Stimulated activated CD8-positive, alpha-beta memory T cell treated with anti-CD3 and anti-CD28 coated beads, Interleukin-15, amount 100 ng/mL, for 48 hours (primary cell): ENCODE measurements around the gene COX7C.
"Not testable (repeated sequence)": the region's sequence is repeated elsewhere in the genome, so short reads cannot be mapped to it uniquely, and the experiment has no call there.

Source experiments
- DNase-seq, 2 donors: peaks; one replicate each; pipeline ENCODE4 v3.0.0-alpha.2; 2020; ENCODE audit warnings: low read depth in 2 of 2

The COX7C gene, protein sequence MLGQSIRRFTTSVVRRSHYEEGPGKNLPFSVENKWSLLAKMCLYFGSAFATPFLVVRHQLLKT

DNA sequence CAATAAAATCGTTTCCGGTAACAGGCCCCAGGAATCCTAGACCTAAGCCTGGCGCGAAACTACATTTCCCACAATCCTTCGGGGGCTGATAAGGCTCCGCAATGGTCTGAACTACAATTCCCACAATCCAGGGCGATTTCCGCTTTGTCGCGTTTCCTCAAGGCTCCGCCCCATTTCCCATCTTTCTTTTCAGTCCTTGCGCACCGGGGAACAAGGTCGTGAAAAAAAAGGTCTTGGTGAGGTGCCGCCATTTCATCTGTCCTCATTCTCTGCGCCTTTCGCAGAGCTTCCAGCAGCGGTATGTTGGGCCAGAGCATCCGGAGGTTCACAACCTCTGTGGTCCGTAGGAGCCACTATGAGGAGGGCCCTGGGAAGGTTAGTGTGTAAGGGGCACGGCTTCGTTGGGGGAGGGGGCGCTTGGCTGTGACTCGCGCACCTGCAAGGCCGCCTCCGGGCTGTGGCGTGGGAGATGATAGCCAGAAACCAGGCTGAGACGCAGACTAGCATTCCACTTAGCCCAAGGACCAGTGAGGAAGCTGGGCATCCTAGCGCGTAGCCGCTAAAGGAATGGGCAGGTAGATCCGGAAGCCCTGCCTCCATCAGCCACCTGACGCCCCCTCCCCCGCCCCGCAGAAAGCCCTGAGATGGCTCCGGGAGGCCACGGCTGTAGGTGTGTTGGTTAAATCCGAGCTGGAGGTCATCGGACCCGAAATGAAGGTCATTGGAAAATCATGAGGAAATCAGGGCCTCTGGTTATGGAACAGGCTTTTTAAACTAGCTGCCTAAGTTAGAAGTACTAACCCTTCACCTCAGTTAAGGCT, at the start of gene COX7C:
TSS of gene COX7C (plus strand) at position 186 of the 821 bp plus-strand sequence. CDS start at position 301, 115 bp downstream.
- DNase-seq = peak; percentile 76 to 82

GRCh38 chr5:86569522-86570426, 48.0 kb upstream of the COX7C start:
- not testable (repeated sequence) for DNase-seq

GRCh38 chr5:86570427-86571083, 47.2 kb upstream of the COX7C start:
- no peak for DNase-seq

- not testable (repeated sequence) for DNase-seq
Observed at GRCh38 chr5:86571109-86571508, 46.6 kb upstream of the COX7C start.

DNA sequence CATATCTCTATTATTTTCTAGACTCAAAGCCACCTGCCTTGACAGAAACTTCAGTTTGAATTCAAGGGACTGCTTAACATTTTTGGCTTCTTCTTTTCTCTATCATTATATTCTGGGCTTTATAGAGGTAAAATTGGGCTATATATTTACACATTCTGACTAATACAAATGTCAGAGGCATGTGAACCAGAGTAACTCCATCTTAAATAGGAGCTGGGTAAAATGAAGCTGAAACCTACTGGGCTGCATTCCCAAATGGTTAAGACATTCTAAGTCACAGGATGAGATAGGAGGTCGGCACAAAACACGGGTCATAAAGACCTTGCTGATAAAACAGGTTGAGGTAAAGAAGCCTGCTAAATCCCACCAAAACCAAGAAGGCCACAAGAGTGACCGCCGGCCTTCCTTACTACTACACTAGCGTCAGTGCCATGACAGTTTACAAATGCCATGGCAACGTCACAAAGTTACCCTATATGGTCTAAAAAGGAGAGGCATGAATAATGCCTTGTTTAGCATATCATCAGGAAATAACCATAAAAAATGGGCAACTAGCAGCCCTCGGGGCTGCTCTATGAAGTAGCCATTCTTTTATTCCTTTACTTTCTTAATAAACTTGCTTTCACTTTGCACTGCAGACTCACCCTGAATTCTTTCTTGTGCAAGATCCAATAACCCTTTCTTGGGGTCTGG, 44.8 kb upstream of the COX7C start:
- no peak for DNase-seq

- DNase-seq = no peak
Observed at GRCh38 chr5:86579502-86579901, 38.2 kb upstream of the COX7C start.

DNA sequence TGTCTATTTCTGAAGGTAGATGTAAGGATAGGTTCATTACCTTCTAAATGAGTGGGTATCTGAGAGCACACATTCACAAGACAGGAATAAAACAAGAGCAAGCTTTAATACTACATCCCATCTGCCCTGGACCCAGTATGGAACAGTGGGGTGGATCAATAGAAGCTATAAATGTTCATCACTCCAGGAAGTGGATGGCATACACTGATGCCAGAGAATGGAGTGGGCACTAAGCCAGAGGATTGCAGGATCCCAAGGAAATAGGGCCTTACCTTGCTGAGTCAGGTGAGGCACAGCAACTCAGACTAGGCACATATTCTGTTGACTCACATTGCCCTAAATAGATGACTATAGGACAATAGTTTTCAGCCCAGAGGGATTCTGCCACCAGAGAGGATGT, 21.3 kb upstream of the COX7C start:
- no peak for DNase-seq

GRCh38 chr5:86605881-86606280, 11.9 kb upstream of the COX7C start:
- no peak for DNase-seq

DNA sequence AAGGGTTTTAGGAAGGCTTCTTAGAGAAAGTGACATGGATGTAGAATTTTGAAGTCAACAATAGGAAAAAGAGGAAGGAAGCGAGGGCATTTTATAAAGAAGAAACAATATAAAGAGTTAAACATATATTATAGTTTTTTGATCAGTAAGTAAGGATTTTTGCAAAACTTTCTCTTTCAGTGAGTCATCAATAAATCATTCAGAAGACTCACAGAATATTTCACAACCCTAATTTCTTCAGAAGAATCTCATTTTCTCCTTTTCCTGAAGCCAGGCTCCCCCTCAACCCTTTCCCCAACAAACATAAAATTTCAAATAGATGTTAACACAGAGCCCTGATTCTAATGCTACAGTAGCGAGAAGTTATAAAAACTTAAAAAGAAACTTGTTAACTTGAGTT, 4.3 kb upstream of the COX7C start:
- DNase-seq = no peak

- no peak for DNase-seq
Observed at GRCh38 chr5:86617309-86617755, 409 bp upstream of the COX7C start.

DNA sequence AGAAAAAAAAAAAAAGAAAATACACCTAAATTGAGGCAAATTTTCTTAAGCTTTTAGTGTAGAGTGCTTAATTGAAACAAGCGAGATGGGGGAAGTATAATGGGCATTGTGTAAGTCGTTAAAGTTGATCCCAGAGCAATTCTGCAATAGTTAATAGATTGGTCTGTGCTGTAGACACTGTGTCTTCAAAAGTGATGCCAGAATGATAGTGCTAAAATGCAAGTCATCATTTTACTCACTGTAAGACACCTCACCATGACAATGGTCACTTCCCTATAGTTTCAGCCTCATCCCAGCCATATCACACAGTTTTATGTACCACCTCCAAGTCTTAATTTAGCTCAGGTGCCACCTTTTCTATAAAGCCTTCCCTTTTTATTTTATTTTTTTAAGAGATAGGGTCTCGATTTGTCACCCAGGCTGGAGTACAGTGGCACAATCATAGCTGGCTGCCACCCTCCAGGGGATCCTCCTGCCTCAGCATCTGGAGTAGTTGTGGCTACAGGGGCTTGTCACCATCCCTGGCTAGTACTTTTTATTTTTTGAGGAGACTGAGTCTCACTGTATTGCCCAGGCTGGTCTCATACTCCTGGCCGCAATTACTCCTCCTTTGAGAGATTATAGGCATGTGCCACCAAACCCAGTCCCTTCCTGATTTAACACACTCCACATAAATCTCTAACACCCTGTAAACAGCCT, 6.2 kb downstream of the COX7C start:
- no peak for DNase-seq

DNA sequence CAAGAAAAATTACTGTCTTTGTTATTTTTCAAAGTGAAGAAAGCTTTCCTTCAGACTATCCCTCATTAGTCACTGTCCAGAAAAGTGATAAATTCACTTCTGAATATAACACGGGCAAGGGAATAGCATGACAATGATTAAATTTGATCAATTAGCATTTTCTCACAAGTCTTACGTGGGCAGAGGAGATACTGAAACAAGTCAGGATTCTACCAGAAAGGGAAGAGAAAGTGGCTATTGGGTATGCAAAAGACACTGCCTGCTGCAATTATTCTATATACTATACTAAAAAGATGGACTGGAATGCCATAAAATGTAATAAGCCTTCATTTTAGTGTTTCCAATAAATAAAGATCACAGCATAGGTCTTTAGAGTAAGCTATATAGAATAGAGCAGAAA, 7.4 kb downstream of the COX7C start:
- DNase-seq = no peak

DNA sequence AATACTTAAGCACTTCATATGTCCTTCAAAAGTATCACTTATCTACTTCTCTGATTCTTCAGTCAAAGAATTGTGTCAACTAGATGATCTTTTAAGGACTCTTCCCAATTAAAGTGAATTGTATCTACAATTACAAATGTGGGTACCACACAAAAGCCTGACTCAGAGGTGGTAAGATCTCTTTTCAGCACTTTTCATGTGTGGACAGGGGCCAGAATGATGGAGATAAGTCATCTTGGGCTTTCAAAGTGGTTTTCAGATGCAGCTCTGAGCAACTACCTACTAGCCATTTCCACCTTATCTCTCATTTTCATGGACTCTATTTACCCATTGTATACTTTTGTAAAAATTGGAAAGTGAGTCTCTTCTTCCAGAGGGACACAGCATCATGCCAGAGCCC, 8.4 kb downstream of the COX7C start:
- no peak for DNase-seq

DNA sequence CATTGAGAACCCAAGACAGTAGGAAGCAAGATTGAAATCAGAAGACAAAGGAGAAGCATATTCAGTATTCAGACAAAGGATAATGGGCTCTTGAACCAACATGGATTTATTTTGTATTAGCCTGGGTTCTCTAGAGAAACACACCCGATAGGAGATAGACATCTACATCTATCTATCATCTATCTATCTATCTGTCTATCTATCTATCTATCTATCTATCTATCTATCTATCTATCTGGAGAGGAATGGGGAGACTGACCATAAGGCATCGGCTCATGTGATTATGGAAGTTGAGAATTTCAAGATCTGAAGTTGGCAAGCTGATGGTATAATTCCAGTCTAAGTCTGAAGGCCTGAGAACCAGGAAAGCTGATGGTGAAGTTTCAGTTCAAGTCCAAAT, 13.4 kb downstream of the COX7C start:
- no peak for DNase-seq

DNA sequence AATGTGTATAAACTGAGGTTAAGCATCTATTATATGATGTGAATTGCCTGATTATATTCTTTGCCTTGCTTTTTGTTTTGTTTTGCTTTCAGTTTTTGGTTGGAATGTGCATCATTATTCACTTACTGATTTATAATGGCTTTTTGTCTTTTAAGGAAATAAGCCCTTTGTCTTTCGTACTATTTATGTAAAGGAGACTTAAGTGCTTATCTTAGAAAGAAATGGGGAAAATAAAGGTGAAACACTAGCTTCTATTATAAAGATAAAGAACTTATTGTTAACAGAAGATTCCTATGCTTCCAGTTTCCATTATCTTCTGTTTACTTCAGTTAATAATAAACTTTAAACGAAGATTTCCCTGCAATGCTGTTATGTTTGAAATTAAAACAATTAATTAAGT, 23.3 kb downstream of the COX7C start:
- DNase-seq = no peak

- no peak for DNase-seq
Observed at GRCh38 chr5:86644843-86645242, 27.1 kb downstream of the COX7C start.

- no peak for DNase-seq
Observed at GRCh38 chr5:86645885-86646284, 28.1 kb downstream of the COX7C start.

GRCh38 chr5:86646671-86647070, 28.9 kb downstream of the COX7C start:
- DNase-seq = no peak

- DNase-seq = no peak
Observed at GRCh38 chr5:86649832-86650505, 32.2 kb downstream of the COX7C start.

GRCh38 chr5:86660771-86661170, 43.0 kb downstream of the COX7C start:
- not testable (repeated sequence) for DNase-seq
